Naive thymus-derived CD8-positive, alpha-beta T cell (primary cell): Measurements from ENCODE around the gene RNF144A. TPM values are rescaled to one million over a fixed set of nuclear protein-coding genes. Genes with fewer than 3 reads are reported as not detected.
A peak's percentile ranks its signal among the peaks of the same experiment; 100 is the strongest.

Experiments
- ATAC-seq, 2 donors: fragments of 150-1000 bp; cut with Tn5 transposase in 1 of 2; sonication (Bioruptor Pico), chemical (Tn5 transposase) in 1 of 2; 1 replicate in 1 of 2; 2 replicates in 1 of 2; pipeline ENCODE4 v1.10.0; 2021; ENCODE audit warnings: mild to moderate bottlenecking in 2 of 2, moderate library complexity in 2 of 2
- POLR2A ChIA-PET: fragments of 350-600 bp; sonication (Branson Sonifier 250); formaldehyde crosslinking; loops from one replicate; lab custom pipeline; 2021; ENCODE audit warnings: antibody characterized with exemption; lab: Charles Lee
- DNase-seq, 10 donors: peaks; one replicate each; pipeline versions ENCODE4 v3.0.0 to v3.0.0-alpha.2; 2020 to 2022
- H3K27ac Mint-ChIP-seq, 10 donors: one replicate each; pipeline ENCODE4 v1.8.0; 2020 to 2022; ENCODE audit warnings: mild to moderate bottlenecking in 10 of 10, mixed read lengths in 10 of 10, moderate library complexity in 4 of 10, inconsistent platforms in 1 of 10
- H3K27me3 Mint-ChIP-seq, 5 donors: one replicate each; pipeline ENCODE4 v1.8.0; 2021 to 2022; ENCODE audit warnings: mixed read lengths in 5 of 5
- H3K36me3 Mint-ChIP-seq, 3 donors: one replicate each; pipeline ENCODE4 v1.8.0; 2020 to 2022; ENCODE audit warnings: mixed read lengths in 3 of 3, mild to moderate bottlenecking in 2 of 3, inconsistent platforms in 1 of 3
- H3K4me1 Mint-ChIP-seq, 4 donors: one replicate each; pipeline ENCODE4 v1.8.0; 2021 to 2022; ENCODE audit warnings: mixed read lengths in 4 of 4
- H3K4me3 Mint-ChIP-seq, 10 donors: one replicate each; pipeline ENCODE4 v1.8.0; 2020 to 2022; ENCODE audit warnings: mild to moderate bottlenecking in 10 of 10, mixed read lengths in 10 of 10, moderate library complexity in 6 of 10, inconsistent platforms in 1 of 10
- H3K9me3 Mint-ChIP-seq, 9 donors: one replicate each; pipeline ENCODE4 v1.8.0; 2020 to 2022; ENCODE audit warnings: mixed read lengths in 9 of 9, mild to moderate bottlenecking in 3 of 9, inconsistent platforms in 1 of 9, moderate library complexity in 1 of 9
- polyA plus RNA-seq, 3 donors: library from polyadenylated mRNA; unstranded; fragments of 300-500 nt; fragmentation: Illumina TruSeq; gene quantifications; one replicate each; pipeline ENCODE4 v1.2.3, GENCODE V29; 2021
- total RNA-seq, 8 experiments: library from RNA in 2 of 8; stranded (reverse) in 2 of 8; gene quantifications; one replicate each; pipeline ENCODE4 v1.2.3 and lab custom pipeline; 2021 to 2026

The RNF144A gene
- total and polyA plus RNA-seq, 5 experiments from 2014 or later = 10.3 to 42.7 (median 15.5) TPM

- peak in 6 of 10 donors; percentile 26 to 82 (median 61) for DNase-seq
- peaks cover 0 to 9% (median 5%) of the 10 kb centered on the region in 3 donors for H3K36me3 Mint-ChIP-seq
- H3K27me3 Mint-ChIP-seq = no peaks in the 10 kb centered on the region
- H3K27ac Mint-ChIP-seq = peak overlapping the region; percentile 80 to 99 (median 94)
- H3K9me3 Mint-ChIP-seq = no peaks in the 10 kb centered on the region
- peak overlapping the region; percentile 62 to 86 (median 74) for H3K4me3 Mint-ChIP-seq
- peaks cover 62 to 96% (median 90%) of the 10 kb centered on the region in 4 donors for H3K4me1 Mint-ChIP-seq
- ATAC-seq = peak; percentile 77 to 83
- POLR2A ChIA-PET = interaction anchor here (0.9 to 6.9 kb wide), 7 partner anchors 11 to 52 kb away, joined by 3 to 55 read pairs (median 4); partner anchors contain the start of gene CMPK2
Observed at GRCh38 chr2:6909431-6910385, 7.5 kb upstream of the RNF144A start.

GRCh38 chr2:6911721-6912120 is 5.5 kb upstream of the RNF144A start:
- POLR2A ChIA-PET = interaction anchor here (0.8 to 6.9 kb wide), 4 partner anchors 9 to 63 kb away, joined by 3 to 55 read pairs (median 7); partner anchors contain the start of genes CMPK2 and RSAD2
- no peaks in the 10 kb centered on the region for H3K9me3 Mint-ChIP-seq

GRCh38 chr2:6913415-6914157 is 3.6 kb upstream of the RNF144A start:
- POLR2A ChIA-PET = interaction anchor here (0.7 to 6.9 kb wide), 8 partner anchors 7 to 656 kb away, joined by 3 to 55 read pairs (median 8); partner anchors contain the start of genes CMPK2 and RSAD2
- peaks cover 45 to 82% (median 78%) of the 10 kb centered on the region in 4 donors for H3K4me1 Mint-ChIP-seq
- H3K4me3 Mint-ChIP-seq = peak overlapping the region; percentile 67 to 88 (median 80)
- H3K27ac Mint-ChIP-seq = peak overlapping the region; percentile 82 to 99 (median 93)
- H3K27me3 Mint-ChIP-seq = no peaks in the 10 kb centered on the region
- DNase-seq = peak in 8 of 10 donors; percentile 30 to 74 (median 56)
- no peaks in the 10 kb centered on the region for H3K9me3 Mint-ChIP-seq
- H3K36me3 Mint-ChIP-seq = no peaks in the 10 kb centered on the region
- peak; percentile 31 to 55 for ATAC-seq

More at GRCh38 chr2:6911721-6912120, 5.5 kb upstream of the RNF144A start:
- DNase-seq = no peak
- H3K36me3 Mint-ChIP-seq = peaks cover 0 to 5% (median 3%) of the 10 kb centered on the region in 3 donors
- H3K4me3 Mint-ChIP-seq = peak overlapping the region in 7 of 10 donors; percentile 11 to 84 (median 52)
- H3K27ac Mint-ChIP-seq = peak overlapping the region in 9 of 10 donors; percentile 77 to 99 (median 93)
- H3K27me3 Mint-ChIP-seq = no peaks in the 10 kb centered on the region
- peaks cover 57 to 96% (median 94%) of the 10 kb centered on the region in 4 donors for H3K4me1 Mint-ChIP-seq
- ATAC-seq = no peak

- Mint-ChIP-seq H3K4me1 (peaks cover 46 to 82% (median 77%) of the 10 kb centered on the region in 4 donors), H3K4me3 (peak overlapping the region; percentile 9 to 78 (median 60))
- POLR2A ChIA-PET = interaction anchor here (1.0 to 3.1 kb wide), 5 partner anchors 17 to 1767 kb away, joined by 3 to 15 read pairs (median 11); partner anchors contain the start of genes CMPK2, ID2 and RSAD2
Observed at GRCh38 chr2:6914828-6915227, 2.4 kb upstream of the RNF144A start.

GRCh38 chr2:6915399-6915798 is 1.8 kb upstream of the RNF144A start:
- Mint-ChIP-seq H3K4me1 (peaks cover 45 to 82% (median 77%) of the 10 kb centered on the region in 4 donors), H3K36me3 (peaks cover 0 to 4% (median 2%) of the 10 kb centered on the region in 3 donors), H3K27me3 (no peaks in the 10 kb centered on the region), H3K9me3 (peaks cover 0 to 3% (median 0%) of the 10 kb centered on the region in 9 donors), H3K4me3 (peak overlapping the region in 9 of 10 donors; percentile 13 to 88 (median 62)), H3K27ac (peak overlapping the region in 9 of 10 donors; percentile 56 to 92 (median 82))
- no peak for ATAC-seq
- DNase-seq = no peak
- POLR2A ChIA-PET = interaction anchor here (0.6 to 2.4 kb wide), 5 partner anchors 19 to 1766 kb away, joined by 3 to 14 read pairs (median 3); partner anchors contain the start of genes CMPK2, ID2 and RSAD2

More at GRCh38 chr2:6914828-6915227, 2.4 kb upstream of the RNF144A start:
- peaks cover 0 to 3% (median 0%) of the 10 kb centered on the region in 9 donors for H3K9me3 Mint-ChIP-seq
- H3K27ac Mint-ChIP-seq = peak overlapping the region; percentile 56 to 92 (median 83)
- H3K27me3 Mint-ChIP-seq = no peaks in the 10 kb centered on the region
- ATAC-seq (no peak), DNase-seq (no peak)
- peaks cover 0 to 4% (median 2%) of the 10 kb centered on the region in 3 donors for H3K36me3 Mint-ChIP-seq

- peak overlapping the region in 7 of 10 donors; percentile 29 to 92 (median 73) for H3K27ac Mint-ChIP-seq
- peaks cover 43 to 81% (median 77%) of the 10 kb centered on the region in 4 donors for H3K4me1 Mint-ChIP-seq
- peak overlapping the region; percentile 60 to 88 (median 76) for H3K4me3 Mint-ChIP-seq
- no peak for ATAC-seq
- H3K36me3 Mint-ChIP-seq = peaks cover 0 to 4% (median 2%) of the 10 kb centered on the region in 3 donors
- H3K9me3 Mint-ChIP-seq = peaks cover 0 to 3% (median 0%) of the 10 kb centered on the region in 9 donors
- no peak for DNase-seq
- no peaks in the 10 kb centered on the region for H3K27me3 Mint-ChIP-seq
- POLR2A ChIA-PET = interaction anchor here (0.6 to 1.9 kb wide), 6 partner anchors 10 to 1766 kb away, joined by 3 to 14 read pairs (median 5); partner anchors contain the start of genes CMPK2, ID2 and RSAD2
Observed at GRCh38 chr2:6916224-6916623, 988 bp upstream of the RNF144A start.

GRCh38 chr2:6916736-6917070 is 509 bp upstream of the RNF144A start:
- Mint-ChIP-seq H3K36me3 (peaks cover 0 to 4% (median 2%) of the 10 kb centered on the region in 3 donors), H3K4me3 (peak overlapping the region; percentile 60 to 88 (median 76)), H3K27me3 (no peaks in the 10 kb centered on the region), H3K27ac (peak overlapping the region; percentile 20 to 92 (median 56)), H3K9me3 (peaks cover 0 to 3% (median 0%) of the 10 kb centered on the region in 9 donors), H3K4me1 (peaks cover 42 to 81% (median 77%) of the 10 kb centered on the region in 4 donors)
- POLR2A ChIA-PET = interaction anchor here (1.0 to 1.9 kb wide), 5 partner anchors 10 to 1765 kb away, joined by 4 to 14 read pairs (median 5); partner anchors contain the start of genes ID2 and RSAD2
- DNase-seq (no peak), ATAC-seq (no peak)

GRCh38 chr2:6917761-6918421 is 679 bp downstream of the RNF144A start:
- POLR2A ChIA-PET = interaction anchor here (0.6 to 6.7 kb wide), 9 partner anchors 8 to 1752 kb away, joined by 3 to 55 read pairs (median 4); no protein-coding TSS in a partner anchor
- peaks cover 0 to 3% (median 0%) of the 10 kb centered on the region in 9 donors for H3K9me3 Mint-ChIP-seq
- peak overlapping the region in 9 of 10 donors; percentile 15 to 91 (median 74) for H3K27ac Mint-ChIP-seq
- peak; percentile 21 to 41 for ATAC-seq
- H3K4me3 Mint-ChIP-seq = peak overlapping the region; percentile 65 to 89 (median 77)
- peaks cover 0 to 4% (median 2%) of the 10 kb centered on the region in 3 donors for H3K36me3 Mint-ChIP-seq
- H3K4me1 Mint-ChIP-seq = peaks cover 43 to 85% (median 77%) of the 10 kb centered on the region in 4 donors
- H3K27me3 Mint-ChIP-seq = no peaks in the 10 kb centered on the region
- peak in 2 of 10 donors; percentile 12 to 17 for DNase-seq

GRCh38 chr2:6919901-6920742 is 2.9 kb downstream of the RNF144A start:
- Mint-ChIP-seq H3K27ac (peak overlapping the region; percentile 47 to 93 (median 77)), H3K36me3 (peaks cover 0 to 4% (median 4%) of the 10 kb centered on the region in 3 donors), H3K9me3 (peaks cover 0 to 3% (median 0%) of the 10 kb centered on the region in 9 donors), H3K27me3 (no peaks in the 10 kb centered on the region), H3K4me1 (peaks cover 50 to 85% (median 80%) of the 10 kb centered on the region in 4 donors), H3K4me3 (peak overlapping the region; percentile 72 to 89 (median 77))
- ATAC-seq (no peak), DNase-seq (no peak)
- POLR2A ChIA-PET = interaction anchor here (0.7 to 6.7 kb wide), 5 partner anchors 10 to 49 kb away, joined by 3 to 55 read pairs (median 3); no protein-coding TSS in a partner anchor

GRCh38 chr2:6920743-6921064 is 3.5 kb downstream of the RNF144A start:
- peak overlapping the region in 6 of 10 donors; percentile 52 to 91 (median 68) for H3K27ac Mint-ChIP-seq
- ATAC-seq (no peak), DNase-seq (no peak)
- no peaks in the 10 kb centered on the region for H3K27me3 Mint-ChIP-seq
- peaks cover 54 to 85% (median 80%) of the 10 kb centered on the region in 4 donors for H3K4me1 Mint-ChIP-seq
- H3K9me3 Mint-ChIP-seq = peaks cover 0 to 3% (median 0%) of the 10 kb centered on the region in 9 donors
- H3K36me3 Mint-ChIP-seq = peaks cover 0 to 4% (median 4%) of the 10 kb centered on the region in 3 donors
- POLR2A ChIA-PET = interaction anchor here (0.9 to 6.7 kb wide), 5 partner anchors 11 to 111 kb away, joined by 3 to 55 read pairs (median 5); no protein-coding TSS in a partner anchor
- H3K4me3 Mint-ChIP-seq = peak overlapping the region in 7 of 10 donors; percentile 11 to 83 (median 60)
